ENCODE measurements around the gene PFDN4. TPM values are rescaled to one million over a fixed set of nuclear protein-coding genes. Genes with fewer than 3 reads are reported as not detected.

The PFDN4 gene
- total RNA-seq, 2 donors from 2014 or later, result 18.7 to 19.0 TPM

DNA sequence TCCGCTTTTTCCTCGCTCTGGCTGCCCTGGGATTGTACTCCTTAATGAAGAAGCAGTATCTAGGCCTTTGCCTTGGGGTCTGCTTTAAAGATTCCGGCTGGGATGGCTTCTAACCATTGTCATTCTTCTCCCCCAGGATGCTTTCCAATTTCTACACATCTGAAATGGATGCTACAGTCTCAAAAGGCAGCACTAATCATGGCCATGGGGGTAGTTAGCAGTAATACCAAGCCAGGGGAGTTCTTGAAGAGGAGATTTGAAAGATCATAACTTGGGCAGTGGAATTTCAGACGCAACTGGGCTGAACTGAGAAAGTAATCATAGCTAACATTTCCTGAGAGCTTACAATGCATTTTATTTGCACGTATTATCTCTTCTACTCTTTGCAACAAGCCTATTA lies 3.4 kb upstream of the PFDN4 start:
- H3K9me3 ChIP-seq, result no peaks in the 10 kb centered on the region
- H3K4me3 ChIP-seq, result no peak overlapping the region
- H3K36me3 ChIP-seq, result no peaks in the 10 kb centered on the region
- H3K9ac ChIP-seq (ENCODE audit: low read depth in 2 of 2, low read length in 2 of 2), result no peak overlapping the region
- H3K4me1 ChIP-seq, result peaks cover 3% of the 10 kb centered on the region
- TF ChIP-seq, protein P1, sequence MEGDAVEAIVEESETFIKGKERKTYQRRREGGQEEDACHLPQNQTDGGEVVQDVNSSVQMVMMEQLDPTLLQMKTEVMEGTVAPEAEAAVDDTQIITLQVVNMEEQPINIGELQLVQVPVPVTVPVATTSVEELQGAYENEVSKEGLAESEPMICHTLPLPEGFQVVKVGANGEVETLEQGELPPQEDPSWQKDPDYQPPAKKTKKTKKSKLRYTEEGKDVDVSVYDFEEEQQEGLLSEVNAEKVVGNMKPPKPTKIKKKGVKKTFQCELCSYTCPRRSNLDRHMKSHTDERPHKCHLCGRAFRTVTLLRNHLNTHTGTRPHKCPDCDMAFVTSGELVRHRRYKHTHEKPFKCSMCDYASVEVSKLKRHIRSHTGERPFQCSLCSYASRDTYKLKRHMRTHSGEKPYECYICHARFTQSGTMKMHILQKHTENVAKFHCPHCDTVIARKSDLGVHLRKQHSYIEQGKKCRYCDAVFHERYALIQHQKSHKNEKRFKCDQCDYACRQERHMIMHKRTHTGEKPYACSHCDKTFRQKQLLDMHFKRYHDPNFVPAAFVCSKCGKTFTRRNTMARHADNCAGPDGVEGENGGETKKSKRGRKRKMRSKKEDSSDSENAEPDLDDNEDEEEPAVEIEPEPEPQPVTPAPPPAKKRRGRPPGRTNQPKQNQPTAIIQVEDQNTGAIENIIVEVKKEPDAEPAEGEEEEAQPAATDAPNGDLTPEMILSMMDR (IDR thresholded peaks at IDR 0.05), result no peak
- no peak overlapping the region for H3K27ac ChIP-seq
- intact Hi-C loops (cut with DNase I), result no loop called here
- DNase-seq, result no peak
- H3K27me3 ChIP-seq, result no peaks in the 10 kb centered on the region

DNA sequence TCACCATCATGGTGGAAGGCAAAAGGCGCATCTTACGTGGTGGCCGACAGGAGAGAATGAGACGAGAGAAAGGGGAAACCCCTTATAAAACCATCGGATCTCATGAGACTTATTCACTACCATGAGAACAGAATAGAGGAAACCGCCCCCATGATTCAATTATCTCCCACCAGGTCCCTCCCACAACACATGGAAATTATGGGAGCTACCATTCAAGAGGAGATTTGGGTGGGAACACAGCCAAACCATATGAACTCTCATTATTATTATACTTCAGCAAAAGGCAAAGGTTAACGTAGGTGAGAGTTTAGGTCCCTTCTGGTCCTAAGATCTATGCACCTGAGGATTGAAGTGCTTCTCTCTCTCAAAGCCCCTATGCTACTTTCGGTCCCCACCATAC lies 2.4 kb upstream of the PFDN4 start:
- Histone ChIP-seq H3K27ac (no peak overlapping the region), H3K4me1 (peaks cover 3% of the 10 kb centered on the region), H3K9ac (ENCODE audit: low read depth in 2 of 2, low read length in 2 of 2) (no peak overlapping the region), H3K4me3 (no peak overlapping the region), H3K27me3 (no peaks in the 10 kb centered on the region), H3K36me3 (no peaks in the 10 kb centered on the region), H3K9me3 (no peaks in the 10 kb centered on the region)
- intact Hi-C loops (cut with DNase I), result no loop called here
- no peak for DNase-seq
- TF ChIP-seq, protein P1 (IDR thresholded peaks at IDR 0.05), result no peak

DNA sequence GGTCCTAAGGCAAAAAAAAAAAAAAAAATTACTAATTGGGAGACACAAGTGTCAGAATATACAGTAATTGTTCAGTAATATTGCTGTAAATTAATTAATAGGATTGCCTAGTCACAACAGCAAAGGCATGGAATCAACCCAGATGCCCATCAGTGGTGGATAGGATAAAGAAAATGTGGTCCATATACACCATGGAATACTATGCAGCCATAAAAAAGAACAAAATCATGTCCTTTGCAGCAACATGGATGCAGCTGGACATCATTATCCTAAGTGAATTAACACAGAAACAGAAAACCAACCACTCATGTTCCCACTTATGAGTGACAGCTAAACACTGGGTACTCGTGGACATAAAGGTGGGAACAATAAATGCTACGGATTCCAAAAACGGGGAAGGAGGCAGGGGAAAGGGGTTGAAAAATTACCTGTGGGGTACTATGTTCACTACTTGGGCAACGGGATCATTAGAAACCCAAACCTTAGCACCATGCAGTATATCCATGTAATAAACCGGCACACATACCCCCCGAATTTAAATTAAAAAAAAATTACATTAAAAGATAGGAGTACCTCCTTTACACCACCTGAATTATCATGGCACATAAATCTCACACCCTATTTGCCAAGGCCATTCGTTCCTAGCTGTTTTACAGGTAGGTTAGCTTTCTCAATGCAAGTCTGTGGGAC lies 689 bp upstream of the PFDN4 start:
- no peaks in the 10 kb centered on the region for H3K27me3 ChIP-seq
- intact Hi-C loops (cut with DNase I), result no loop called here
- peaks cover 3% of the 10 kb centered on the region for H3K4me1 ChIP-seq
- TF ChIP-seq, protein P1 (IDR thresholded peaks at IDR 0.05), result no peak
- H3K9me3 ChIP-seq, result no peaks in the 10 kb centered on the region
- no peak for DNase-seq
- no peak overlapping the region for H3K27ac ChIP-seq
- H3K4me3 ChIP-seq, result no peak overlapping the region
- H3K36me3 ChIP-seq, result no peaks in the 10 kb centered on the region
- peak overlapping the region; percentile 73 to 82 for H3K9ac ChIP-seq (ENCODE audit: low read depth in 2 of 2, low read length in 2 of 2)

DNA sequence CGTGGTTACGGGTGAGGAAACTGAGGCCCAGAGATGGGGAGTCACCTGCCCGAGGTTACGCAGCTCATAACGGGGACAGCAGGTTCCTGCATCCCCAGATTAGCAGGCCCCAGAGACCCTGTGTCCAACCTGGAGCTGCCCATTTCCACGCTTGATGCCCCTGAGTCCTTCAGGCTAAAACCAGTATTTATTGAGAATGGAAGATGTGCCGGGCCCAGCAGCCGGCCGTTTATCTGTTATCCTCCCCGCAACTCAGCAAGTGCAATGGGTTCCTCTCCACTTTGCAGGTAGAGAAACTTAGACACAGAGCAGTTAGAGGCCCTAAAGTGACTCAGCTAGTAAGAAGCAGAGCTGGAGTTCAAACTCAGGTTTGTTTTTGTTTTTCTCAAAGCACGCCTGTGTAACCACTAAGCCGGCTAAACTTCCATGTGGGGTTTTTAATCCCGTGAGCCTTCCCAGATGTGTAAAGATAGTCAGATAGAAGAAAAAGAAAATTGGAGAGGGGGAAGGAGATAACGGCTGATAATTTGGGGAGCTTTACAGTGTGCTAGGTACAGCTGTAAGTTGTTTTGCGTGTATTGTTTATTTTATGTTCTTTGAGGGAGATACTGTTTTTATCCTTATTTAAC lies 775 bp downstream of the PFDN4 start:
- Histone ChIP-seq H3K4me1 (peaks cover 3% of the 10 kb centered on the region), H3K9me3 (no peaks in the 10 kb centered on the region), H3K9ac (ENCODE audit: low read depth in 2 of 2, low read length in 2 of 2) (peak overlapping the region; percentile 73 to 82), H3K27me3 (no peaks in the 10 kb centered on the region), H3K27ac (peak overlapping the region; percentile 84), H3K4me3 (peak overlapping the region; percentile 99), H3K36me3 (no peaks in the 10 kb centered on the region)
- intact Hi-C loops (cut with DNase I), result no loop called here
- DNase-seq, result no peak
- TF ChIP-seq, protein P1 (IDR thresholded peaks at IDR 0.05), result no peak

DNA sequence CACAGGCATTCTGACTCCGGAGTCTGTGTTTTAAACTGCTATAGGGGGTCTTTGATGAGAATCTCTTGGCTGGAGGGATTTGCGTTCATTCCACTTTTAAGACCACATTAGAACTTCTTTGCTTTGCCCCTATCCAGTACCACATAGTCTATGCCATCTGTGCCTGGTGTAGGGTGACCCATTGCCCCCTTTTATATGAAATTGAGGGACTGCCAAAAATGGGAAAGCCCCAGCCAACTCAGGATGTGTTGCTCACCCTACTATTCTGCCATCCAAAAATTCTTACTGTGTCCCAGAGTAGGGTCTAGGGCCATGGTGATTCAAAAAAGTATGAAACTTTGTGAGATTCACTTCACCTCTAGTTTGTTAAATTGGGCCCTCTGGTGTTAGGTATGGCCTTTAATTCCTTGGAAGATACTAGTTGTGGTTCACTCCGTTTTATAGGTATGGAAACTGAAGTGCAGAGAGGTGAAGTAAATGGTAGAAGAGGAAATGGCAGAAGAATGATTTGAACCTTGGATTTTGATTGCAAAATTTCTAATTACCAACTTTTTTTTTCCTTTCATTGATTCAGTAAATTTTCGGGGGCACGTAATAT lies 1.4 kb downstream of the PFDN4 start:
- intact Hi-C loops (cut with DNase I), result no loop called here

More for the DNA sequence above, 1.4 kb downstream of the PFDN4 start:
- Histone ChIP-seq H3K36me3 (no peaks in the 10 kb centered on the region), H3K9me3 (no peaks in the 10 kb centered on the region), H3K27me3 (no peaks in the 10 kb centered on the region), H3K9ac (ENCODE audit: low read depth in 2 of 2, low read length in 2 of 2) (peak overlapping the region in 1 of 2 donors; percentile 73), H3K4me3 (no peak overlapping the region), H3K27ac (no peak overlapping the region), H3K4me1 (no peaks in the 10 kb centered on the region)
- TF ChIP-seq, protein P1 (IDR thresholded peaks at IDR 0.05), result no peak
- no peak for DNase-seq
